H54 (cell line): ENCODE measurements around the gene URB1.
"Not testable (repeated sequence)": the region's sequence is repeated elsewhere in the genome, so short reads cannot be mapped to it uniquely, and the experiment has no call there.

ENCODE experiments used
- DNase-seq: peaks from one replicate; pipeline ENCODE4 v3.0.0; 2011; ENCODE audit warnings: low spot score, mixed read lengths; ENCODE audit not compliant: insufficient read length
- FAIRE-seq: peaks from 3 replicates; lab custom pipeline; 2011; peaks lifted over from hg19 to GRCh38; lab: Jason Lieb, UNC
- POLR2A ChIP-seq: IDR thresholded peaks from 2 replicates; pipeline ENCODE4 v1.6.1; 2011; ENCODE audit warnings: low read depth, mild to moderate bottlenecking, low read length

Gene URB1

GRCh38 chr21:32320726-32321125 is 72.1 kb downstream of the URB1 start:
- DNase-seq: no peak
- FAIRE-seq: no peak
- no peak for TF ChIP-seq POLR2A

GRCh38 chr21:32320059-32320458 is 72.8 kb downstream of the URB1 start:
- DNase-seq (no peak), FAIRE-seq (no peak)
- no peak for TF ChIP-seq POLR2A

GRCh38 chr21:32319012-32319411 is 73.8 kb downstream of the URB1 start:
- TF ChIP-seq POLR2A: no peak
- DNase-seq (no peak), FAIRE-seq (no peak)

- DNase-seq: no peak
- no peak for TF ChIP-seq POLR2A
- FAIRE-seq: no peak
Observed at GRCh38 chr21:32317726-32318125, 75.1 kb downstream of the URB1 start.

- FAIRE-seq (no peak), DNase-seq (no peak)
- TF ChIP-seq POLR2A: no peak
Observed at GRCh38 chr21:32316361-32317215, 76.2 kb downstream of the URB1 start.

GRCh38 chr21:32315511-32316281 is 77.1 kb downstream of the URB1 start:
- TF ChIP-seq POLR2A: no peak
- FAIRE-seq (no peak), DNase-seq (no peak)

GRCh38 chr21:32314806-32315205 is 78.0 kb downstream of the URB1 start:
- no peak for FAIRE-seq
- TF ChIP-seq POLR2A: no peak
- DNase-seq: no peak

- DNase-seq: no peak
- no peak for TF ChIP-seq POLR2A
- FAIRE-seq: no peak
Observed at GRCh38 chr21:32312976-32313375, 79.8 kb downstream of the URB1 start.

GRCh38 chr21:32312326-32312725 is 80.5 kb downstream of the URB1 start:
- DNase-seq: no peak
- TF ChIP-seq POLR2A: no peak
- FAIRE-seq: no peak

- no peak for FAIRE-seq
- no peak for DNase-seq
- no peak for TF ChIP-seq POLR2A
Observed at GRCh38 chr21:32311621-32312020, 81.2 kb downstream of the URB1 start.

GRCh38 chr21:32310976-32311375 is 81.8 kb downstream of the URB1 start:
- FAIRE-seq, DNase-seq: not testable (repeated sequence)

- FAIRE-seq (no peak), DNase-seq (no peak)
- no peak for TF ChIP-seq POLR2A
Observed at GRCh38 chr21:32309906-32310460, 82.8 kb downstream of the URB1 start.

GRCh38 chr21:32308696-32309095 is 84.1 kb downstream of the URB1 start:
- FAIRE-seq (no peak), DNase-seq (no peak)
- no peak for TF ChIP-seq POLR2A

GRCh38 chr21:32307706-32308105 is 85.1 kb downstream of the URB1 start:
- DNase-seq (no peak), FAIRE-seq (no peak)
- no peak for TF ChIP-seq POLR2A
